ENCODE results near the gene CMPK2. TPM values are rescaled to one million over a fixed set of nuclear protein-coding genes. Genes with fewer than 3 reads are reported as not detected.

CMPK2 gene
- total and polyA plus RNA-seq, 8 donors = 1.7 to 4.3 (median 3.3) TPM

GRCh38 chr2:6854416-6854815, 11.3 kb downstream of the CMPK2 start:
- DNase-seq (no peak), FAIRE-seq (no peak), ATAC-seq (no peak)
- Histone ChIP-seq H3K4me3 (no peak overlapping the region), H3K9me3 (no peaks in the 10 kb centered on the region), H3K27ac (no peak overlapping the region), H3K36me3 (peaks cover 5 to 17% (median 5%) of the 10 kb centered on the region in 3 donors), H3K4me1 (no peaks in the 10 kb centered on the region), H3K27me3 (no peaks in the 10 kb centered on the region)
- intact Hi-C loops (cut with DNase I) = no loop called here
- 73 to 94% methylated on average over 2 of the region's 2 CpGs for WGBS, 2 donors
- TF ChIP-seq, protein P1, sequence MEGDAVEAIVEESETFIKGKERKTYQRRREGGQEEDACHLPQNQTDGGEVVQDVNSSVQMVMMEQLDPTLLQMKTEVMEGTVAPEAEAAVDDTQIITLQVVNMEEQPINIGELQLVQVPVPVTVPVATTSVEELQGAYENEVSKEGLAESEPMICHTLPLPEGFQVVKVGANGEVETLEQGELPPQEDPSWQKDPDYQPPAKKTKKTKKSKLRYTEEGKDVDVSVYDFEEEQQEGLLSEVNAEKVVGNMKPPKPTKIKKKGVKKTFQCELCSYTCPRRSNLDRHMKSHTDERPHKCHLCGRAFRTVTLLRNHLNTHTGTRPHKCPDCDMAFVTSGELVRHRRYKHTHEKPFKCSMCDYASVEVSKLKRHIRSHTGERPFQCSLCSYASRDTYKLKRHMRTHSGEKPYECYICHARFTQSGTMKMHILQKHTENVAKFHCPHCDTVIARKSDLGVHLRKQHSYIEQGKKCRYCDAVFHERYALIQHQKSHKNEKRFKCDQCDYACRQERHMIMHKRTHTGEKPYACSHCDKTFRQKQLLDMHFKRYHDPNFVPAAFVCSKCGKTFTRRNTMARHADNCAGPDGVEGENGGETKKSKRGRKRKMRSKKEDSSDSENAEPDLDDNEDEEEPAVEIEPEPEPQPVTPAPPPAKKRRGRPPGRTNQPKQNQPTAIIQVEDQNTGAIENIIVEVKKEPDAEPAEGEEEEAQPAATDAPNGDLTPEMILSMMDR (IDR thresholded peaks at IDR 0.05) = no peak

DNA sequence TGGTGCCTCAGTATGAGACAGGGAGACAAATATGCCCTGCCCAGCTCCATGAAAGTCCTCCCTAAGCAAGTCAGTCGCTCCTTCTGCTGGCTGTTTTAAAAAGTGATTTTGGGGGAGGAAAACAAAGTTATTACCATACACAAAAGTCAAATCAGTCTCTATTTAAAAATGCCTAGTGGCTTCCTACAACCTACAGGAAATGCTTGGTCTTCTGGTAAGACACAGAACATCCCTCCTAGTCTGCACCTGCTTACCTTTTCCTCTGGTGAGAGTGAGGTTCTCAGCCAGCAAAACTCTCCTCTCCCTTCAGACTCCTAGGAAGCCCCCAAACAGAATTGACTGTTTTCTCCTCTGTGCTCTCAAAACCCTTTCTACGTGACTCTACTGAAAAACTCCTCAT, 13.5 kb downstream of the CMPK2 start:
- Histone ChIP-seq H3K9me3 (no peaks in the 10 kb centered on the region), H3K27me3 (no peaks in the 10 kb centered on the region), H3K4me3 (no peak overlapping the region), H3K36me3 (peaks cover 11 to 27% (median 13%) of the 10 kb centered on the region in 3 donors), H3K4me1 (no peaks in the 10 kb centered on the region), H3K27ac (no peak overlapping the region)
- TF ChIP-seq, protein P1 (IDR thresholded peaks at IDR 0.05) = no peak
- ATAC-seq = no peak
- no peak for DNase-seq
- no peak for FAIRE-seq
- WGBS, 2 donors = 96 to 97% methylated on average over 2 of the region's 2 CpGs
- intact Hi-C loops (cut with DNase I) = no loop called here

DNA sequence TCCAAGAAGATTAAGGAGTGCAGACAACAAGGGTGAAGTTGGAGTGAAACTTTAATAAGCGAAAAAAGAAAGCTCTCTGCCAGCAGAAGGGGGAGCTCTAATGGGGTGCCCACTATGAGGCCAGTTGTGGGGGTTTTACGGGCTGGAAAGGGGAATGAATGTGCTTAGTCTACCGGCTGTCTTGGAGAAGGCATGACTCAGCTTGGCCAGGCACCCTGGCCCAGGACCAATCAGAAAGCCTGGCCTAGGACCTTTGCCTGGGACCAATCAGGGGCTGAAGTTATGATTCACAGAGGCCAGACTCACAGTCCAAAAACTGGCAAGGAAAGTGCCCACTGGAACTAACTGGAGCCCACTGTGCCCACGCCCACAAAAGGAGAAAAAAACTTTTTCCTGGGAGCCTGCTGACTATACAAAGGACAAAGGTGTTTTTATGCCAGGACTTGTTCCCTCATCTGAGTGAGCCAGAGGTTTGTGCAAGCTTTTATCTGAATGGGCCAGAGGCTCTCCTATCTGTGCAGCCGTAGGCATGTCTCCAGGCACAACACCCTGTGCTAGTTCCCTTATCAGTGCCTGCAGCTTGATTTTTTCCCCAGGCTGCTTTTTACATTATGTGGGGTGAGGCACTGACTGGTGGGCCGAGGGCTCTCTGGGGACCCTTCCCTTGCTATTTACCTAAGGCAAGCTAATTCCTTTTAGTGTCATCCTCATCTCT, 18.6 kb downstream of the CMPK2 start:
- WGBS, 2 donors = 91 to 92% methylated on average over 6 of the region's 6 CpGs
- Histone ChIP-seq H3K4me1 (no peaks in the 10 kb centered on the region), H3K4me3 (no peak overlapping the region), H3K27me3 (no peaks in the 10 kb centered on the region), H3K36me3 (peaks cover 11 to 27% (median 13%) of the 10 kb centered on the region in 3 donors), H3K27ac (no peak overlapping the region), H3K9me3 (peaks cover 0 to 17% (median 0%) of the 10 kb centered on the region in 4 donors)
- intact Hi-C loops (cut with DNase I) = no loop called here
- no peak for ATAC-seq
- no peak for FAIRE-seq
- DNase-seq = no peak
- TF ChIP-seq, protein P1 (IDR thresholded peaks at IDR 0.05) = no peak

GRCh38 chr2:6846540-6846939, 19.2 kb downstream of the CMPK2 start:
- no peaks in the 10 kb centered on the region for H3K27me3 ChIP-seq
- DNase-seq (no peak), ATAC-seq (no peak), FAIRE-seq (no peak)
- no peaks in the 10 kb centered on the region for H3K4me1 ChIP-seq
- H3K36me3 ChIP-seq = peaks cover 11 to 27% (median 13%) of the 10 kb centered on the region in 3 donors
- no peak overlapping the region for H3K4me3 ChIP-seq
- 86 to 89% methylated on average over 1 of the region's 1 CpG for WGBS, 2 donors
- no peak overlapping the region for H3K27ac ChIP-seq
- TF ChIP-seq, protein P1 (IDR thresholded peaks at IDR 0.05) = no peak
- intact Hi-C loops (cut with DNase I) = no loop called here
- H3K9me3 ChIP-seq = peaks cover 0 to 17% (median 0%) of the 10 kb centered on the region in 4 donors

DNA sequence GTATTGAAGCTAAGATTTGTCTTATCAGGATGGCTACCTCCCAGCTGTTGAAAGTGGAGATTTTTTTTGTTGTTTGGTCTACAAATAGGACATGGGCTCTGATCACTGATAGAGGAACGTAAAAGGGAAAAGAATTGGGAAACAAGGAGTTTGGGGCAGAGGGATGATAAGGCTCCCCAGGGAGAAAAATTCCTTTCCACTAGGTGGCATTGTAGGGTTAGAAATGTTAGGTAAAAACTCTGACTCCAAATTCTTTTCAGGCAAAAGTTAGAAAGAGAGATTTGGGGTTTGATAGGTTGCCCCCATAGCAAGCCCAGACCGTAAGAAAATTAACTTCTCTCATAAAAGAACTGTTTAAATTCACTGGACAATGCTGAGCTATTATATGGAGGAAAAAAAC, 19.8 kb downstream of the CMPK2 start:
- H3K27me3 ChIP-seq = no peaks in the 10 kb centered on the region
- H3K27ac ChIP-seq = no peak overlapping the region
- TF ChIP-seq, protein P1 (IDR thresholded peaks at IDR 0.05) = no peak
- 85 to 88% methylated on average over 2 of the region's 2 CpGs for WGBS, 2 donors
- H3K4me3 ChIP-seq = no peak overlapping the region
- no peak for ATAC-seq
- no peaks in the 10 kb centered on the region for H3K4me1 ChIP-seq
- intact Hi-C loops (cut with DNase I) = no loop called here
- DNase-seq = no peak
- H3K9me3 ChIP-seq = peaks cover 0 to 17% (median 0%) of the 10 kb centered on the region in 4 donors
- FAIRE-seq = no peak
- H3K36me3 ChIP-seq = peaks cover 8 to 22% (median 11%) of the 10 kb centered on the region in 3 donors

All from pancreas (tissue), 10 donors.